ENCODE results near the gene PRUNE2.

Gene PRUNE2

DNA sequence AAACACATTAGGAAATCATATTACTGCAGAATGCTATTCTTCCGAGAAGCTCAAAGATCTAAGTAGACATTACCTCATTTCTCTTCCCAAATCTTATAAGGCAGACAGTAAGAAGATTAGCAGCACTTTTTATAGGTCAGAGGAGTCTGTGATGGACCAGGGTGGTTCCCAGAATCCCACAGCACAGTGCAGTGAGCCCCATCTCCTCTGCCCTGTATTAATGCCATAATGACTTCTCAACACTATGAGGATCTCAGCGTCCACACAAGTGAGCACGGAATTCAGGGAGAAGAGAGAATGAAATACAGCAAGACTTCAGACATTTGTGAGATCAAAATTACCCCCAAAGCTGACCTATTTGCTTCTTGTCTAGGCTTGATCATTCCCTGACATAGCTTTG lies 49.9 kb downstream of the PRUNE2 start:
- DNase-seq: no peak

DNA sequence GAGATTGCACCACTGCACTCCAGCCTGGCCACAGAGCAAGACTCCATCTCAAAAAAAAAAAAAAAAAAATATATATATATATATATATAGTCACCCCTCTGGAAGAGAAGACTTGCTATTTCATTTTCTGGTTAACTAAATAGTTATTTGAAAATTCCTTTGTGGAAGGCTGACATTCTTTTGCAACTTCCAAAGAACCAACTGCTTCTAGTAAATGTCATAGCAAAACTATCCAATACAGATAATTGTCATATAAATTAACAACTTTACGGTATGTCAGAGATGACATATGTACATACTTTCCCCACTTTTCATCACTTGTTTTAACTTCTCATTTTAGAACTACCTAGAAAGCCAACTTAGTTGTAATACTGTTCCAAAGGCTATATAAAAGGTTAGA lies 50.9 kb downstream of the PRUNE2 start:
- DNase-seq: no peak

DNA sequence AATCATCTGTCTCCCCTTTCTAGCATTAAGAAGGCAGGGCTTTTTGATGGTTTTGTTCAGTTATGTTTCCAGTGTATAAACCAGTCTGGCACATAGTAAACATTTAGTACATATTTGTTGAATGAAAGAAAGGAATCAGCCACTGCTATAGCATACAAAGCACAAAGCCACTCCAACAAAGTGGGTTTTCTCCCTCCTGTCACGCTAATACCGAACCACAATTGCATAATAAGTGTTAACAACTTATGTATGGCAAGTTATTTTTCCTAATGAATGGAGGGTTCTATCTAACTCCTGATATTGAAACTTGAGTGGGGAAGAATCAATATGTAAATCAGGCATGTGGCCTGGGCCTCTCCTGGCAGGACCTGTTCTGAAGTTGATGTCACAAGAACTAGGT lies 53.9 kb downstream of the PRUNE2 start:
- DNase-seq: no peak

DNA sequence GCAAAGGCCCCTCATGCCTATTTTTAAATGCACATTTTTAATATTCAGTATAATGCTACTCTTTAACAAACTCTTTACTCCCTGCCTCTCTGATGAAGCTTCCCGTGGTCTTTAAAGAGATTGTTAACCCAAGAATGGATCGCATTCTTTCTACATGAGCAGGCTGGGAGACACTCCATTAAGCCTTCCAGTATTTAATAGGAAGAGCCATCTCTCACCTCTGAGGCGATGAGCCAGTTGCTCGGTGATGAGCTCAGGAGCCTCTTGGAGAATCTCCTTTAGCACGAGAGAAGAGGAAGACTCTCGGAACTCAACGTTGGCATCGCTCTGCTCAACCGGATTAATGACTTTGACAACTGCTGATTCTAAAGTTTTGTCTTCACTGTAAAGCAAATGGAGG lies 59.6 kb downstream of the PRUNE2 start:
- DNase-seq: no peak

DNA sequence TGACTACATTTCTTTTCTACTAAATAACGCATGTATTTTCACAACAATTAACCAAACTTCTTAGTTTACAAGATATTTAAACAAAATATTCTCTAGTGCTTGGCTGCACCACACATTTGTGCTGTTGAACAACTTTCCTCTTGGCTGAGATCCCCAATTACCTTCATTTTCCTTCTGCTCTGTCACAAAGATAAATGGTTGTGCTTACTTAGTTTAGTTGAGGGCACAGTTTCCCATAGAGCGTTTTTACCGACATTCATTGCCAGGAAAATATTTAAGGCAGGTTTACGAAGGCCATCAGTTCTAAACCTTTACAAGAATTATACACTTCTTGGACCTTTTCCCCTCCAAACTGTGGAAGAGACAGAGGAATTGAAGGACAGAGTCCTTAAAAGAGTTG lies 60.7 kb downstream of the PRUNE2 start:
- no peak for DNase-seq

DNA sequence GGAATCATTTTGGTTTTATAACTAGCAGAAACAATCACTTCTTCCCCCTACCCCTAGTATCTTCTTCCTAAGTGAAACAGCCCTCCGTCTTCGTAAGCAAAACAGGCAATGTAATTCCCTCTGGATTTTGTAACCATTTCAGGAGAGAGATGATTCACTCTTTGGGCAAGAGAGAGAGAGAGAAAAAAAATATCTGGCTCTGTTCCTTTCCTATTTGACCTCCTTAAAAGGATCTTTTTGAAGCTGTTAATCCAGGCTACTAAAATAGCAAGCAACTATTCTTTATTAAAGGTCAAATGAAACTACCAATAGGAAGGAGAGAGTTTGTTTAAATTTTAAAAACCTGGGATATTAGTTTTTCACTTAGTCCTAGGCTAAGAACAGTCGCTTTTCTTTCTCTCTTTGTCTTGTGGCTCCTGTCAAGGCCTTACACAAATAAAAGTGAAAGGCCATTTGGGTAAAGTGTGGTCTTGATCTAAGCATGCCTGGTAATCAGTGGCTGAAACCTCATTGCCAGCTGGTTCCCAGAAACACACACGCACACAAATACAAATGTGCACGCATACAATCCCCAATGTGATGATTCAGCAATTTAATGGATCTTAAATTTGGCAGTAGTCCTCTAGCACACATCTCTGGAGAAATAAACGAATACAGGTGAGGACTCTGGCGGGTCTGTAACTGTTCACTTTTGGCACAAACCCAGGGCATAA lies 70.2 kb downstream of the PRUNE2 start:
- peak; percentile 44 for DNase-seq

DNA sequence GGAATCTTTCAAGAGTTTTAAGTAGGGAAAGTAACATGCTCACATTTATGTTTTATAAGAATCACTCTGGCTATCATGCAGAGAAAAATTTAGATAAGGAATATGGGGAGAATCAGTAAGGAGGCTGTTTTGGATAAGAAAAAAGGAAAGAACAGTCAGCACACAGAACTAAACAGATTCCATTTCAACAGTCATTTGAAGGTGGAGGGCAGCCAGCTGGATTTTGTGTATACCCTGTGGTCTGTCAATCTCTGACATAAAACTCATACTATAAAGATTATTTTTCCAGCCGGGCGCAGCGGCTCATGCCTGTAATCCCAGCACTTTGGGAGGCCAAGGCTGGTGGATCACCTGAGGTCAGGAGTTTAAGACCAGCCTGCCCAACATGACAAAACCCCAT lies 77.5 kb downstream of the PRUNE2 start:
- DNase-seq: no peak

DNA sequence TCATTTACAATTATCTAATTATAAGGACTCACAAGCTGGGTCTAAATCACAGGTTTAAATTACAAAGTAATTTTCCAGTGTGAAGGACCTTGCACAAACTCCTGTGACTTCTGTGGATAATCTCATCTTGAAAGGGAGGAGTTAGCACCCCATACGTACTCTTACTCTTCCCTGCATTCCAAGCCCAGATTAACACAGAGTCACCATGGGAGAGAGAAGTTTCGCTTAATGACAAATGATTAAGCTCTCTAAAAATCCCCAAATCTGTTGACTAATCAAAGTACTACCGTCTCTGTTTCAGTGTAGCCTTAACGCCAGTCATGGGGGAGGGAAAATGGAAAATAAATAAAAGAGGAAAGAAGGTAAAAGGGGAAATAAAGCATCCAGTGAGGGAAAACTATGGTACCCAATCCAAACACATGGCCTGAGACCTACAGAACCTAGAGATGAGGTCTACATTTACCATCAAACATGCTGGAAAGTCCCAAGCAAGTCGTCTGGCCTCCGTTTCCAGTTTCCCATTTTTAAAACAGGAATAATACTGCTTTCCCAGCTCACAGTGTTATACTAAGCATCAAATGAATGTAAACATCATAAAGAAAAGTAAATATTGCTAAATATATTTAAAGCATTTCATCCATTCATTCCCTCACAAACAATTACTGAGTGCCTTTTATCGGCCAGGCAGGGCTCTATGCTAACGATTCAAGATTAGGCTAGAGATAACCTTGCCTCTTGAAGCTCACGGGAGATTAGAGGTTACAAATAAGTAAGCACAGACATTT lies 78.4 kb downstream of the PRUNE2 start:
- no peak for DNase-seq

DNA sequence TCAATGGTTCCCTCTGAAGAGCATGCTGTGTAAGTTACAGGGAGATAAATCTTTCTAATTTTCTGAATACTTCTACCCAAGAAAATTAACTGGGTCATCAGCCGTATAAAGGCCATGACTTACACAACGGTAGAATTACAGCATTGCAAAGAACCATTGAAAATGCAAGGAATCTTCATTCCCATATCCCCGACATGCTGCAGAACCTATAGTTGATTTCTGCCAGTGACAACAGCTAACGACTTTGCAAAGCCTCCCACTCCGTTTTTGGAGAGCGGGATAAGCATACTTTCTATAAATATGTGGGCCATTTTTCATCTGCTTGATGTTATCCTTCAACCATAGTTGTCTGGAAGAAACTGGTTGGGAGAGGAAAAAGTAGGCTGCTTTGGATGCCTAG lies 85.5 kb downstream of the PRUNE2 start:
- no peak for DNase-seq

DNA sequence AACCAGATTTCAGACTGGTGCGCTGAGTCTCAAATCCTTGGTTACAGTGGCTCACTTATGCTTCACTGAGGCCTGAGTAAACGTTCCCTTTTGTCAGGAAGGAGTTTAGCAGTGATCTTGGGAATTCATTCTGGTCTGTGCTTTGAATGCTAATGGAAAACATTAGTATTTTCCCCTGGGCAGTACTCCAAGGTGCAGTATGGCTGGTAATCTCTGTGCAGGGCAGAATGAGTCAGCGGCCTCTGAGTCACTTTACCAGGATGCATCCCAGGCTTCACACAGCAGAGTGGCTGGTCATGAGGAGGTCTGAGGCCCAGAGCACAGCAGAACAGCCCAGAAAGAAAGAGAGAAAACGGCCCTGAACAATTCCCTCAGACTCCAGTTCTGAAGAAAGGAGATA lies 87.6 kb downstream of the PRUNE2 start:
- no peak for DNase-seq

DNA sequence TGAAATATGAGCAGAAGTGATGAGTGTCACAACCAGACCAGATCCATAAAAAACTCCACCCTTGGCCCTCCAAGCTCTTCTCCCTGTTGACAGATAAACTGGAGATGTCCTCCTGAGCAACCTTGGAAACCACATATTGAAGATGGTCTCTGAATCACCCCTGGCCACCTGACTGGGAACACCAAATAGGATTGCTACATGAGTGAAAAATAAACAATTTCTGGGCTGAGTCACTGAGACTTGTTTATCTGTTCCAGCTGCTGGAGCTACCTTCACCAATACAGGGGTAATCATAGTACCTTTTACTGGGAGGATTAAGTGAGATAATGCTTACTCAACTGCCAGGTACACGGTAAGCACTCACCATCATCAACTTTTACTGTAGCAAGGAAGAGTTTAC lies 88.4 kb downstream of the PRUNE2 start:
- no peak for DNase-seq

DNA sequence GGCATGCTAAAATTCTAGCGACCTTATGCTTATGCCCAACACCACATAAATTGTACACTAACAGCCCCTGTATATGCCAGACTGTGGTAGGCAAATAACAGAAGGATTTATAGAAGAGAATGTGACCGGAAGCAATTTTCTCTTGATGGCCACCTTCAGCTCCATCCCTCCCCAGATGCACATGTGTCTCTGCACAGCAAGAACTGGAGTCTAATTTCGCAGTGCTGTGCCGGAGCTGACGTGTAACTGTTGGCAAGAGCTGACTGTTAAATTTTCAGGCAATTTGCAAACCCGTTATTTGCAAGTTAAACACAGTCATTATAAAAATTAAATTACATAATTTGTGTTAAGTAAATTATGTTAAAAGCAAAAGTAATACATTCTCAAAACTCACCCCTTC lies 93.3 kb downstream of the PRUNE2 start:
- no peak for DNase-seq

DNA sequence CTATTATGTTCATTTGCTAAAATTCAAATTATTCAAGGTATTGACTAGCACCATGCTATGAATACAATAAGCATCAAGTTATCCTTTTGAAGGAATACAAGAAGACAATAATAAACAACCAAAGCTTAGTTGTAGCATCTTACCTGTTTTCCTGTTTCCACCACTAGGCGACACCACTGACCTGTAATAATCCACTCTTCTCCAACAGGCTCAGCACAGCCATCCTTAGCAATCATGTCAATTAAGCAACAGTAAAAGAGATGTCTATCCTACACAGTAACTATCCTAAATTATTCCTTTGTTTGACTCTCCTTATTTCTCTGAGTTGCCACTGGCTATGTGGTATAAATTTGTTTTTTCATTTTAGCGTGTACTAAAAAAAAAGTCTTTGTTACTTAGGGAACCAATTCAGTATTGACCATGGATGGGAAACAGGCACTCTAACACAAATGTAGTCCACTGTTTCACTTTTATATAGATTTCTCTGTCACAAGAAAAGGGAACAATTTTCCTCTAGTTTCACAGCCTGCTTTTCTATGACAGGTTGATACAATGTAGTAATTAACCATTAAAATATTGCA lies 95.4 kb downstream of the PRUNE2 start:
- peak; percentile 22 for DNase-seq

DNA sequence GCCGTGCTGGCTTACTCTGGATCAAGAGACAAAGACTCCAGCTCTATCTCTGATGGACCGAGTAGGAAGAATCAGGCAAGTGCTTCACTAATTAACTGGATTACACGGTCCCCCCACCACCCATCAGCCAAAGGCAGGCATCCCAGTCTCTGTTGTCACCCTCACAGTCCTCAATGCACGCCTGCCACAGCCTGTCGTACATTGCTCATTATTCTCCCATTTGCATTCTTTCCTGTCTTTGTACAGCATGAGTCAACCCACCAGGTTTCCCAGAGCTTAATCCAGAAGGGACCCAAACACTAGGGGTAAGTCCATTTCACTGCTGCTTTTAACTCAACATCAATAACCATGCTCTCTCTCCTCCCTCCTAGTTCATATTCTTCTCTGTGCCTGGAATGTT lies 97.3 kb downstream of the PRUNE2 start:
- DNase-seq: no peak

DNA sequence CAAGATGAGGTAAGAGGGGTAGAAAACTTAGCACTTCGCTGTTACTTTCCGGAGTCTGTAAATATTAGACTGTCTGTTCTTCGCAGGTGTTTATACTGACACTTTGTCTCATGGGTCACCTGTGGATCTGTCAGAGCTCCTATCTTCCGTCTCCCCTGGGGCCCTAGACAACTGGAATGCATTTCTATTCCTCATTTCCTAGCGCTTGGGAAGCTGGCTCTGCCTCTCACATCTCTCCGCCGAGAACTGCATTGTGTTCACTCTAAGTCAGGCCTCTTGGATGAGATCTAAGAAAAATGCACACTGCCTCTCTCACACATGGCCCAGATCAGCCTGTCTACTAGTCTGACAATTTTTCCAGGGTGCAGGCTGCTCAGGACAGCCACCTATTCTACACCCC lies 102.2 kb downstream of the PRUNE2 start:
- DNase-seq: no peak

DNA sequence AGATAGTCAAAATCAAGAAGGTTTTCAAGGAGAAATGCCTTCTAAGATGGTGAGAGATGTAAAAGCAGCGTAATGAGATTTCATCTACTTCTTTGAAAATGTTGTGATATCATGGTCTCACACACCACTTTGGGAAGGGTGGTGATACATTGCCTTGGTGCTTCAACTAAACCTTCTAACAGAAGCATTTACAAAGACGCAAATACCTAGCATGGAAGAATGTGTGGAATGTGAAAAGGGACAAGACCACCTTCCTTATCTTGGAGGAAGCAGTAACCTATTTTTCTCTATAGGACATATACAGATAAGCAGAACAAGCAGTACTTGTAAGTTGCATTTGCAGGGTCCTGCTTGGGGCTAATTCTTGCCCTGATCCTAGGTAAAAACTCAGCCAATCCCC lies 102.8 kb downstream of the PRUNE2 start:
- DNase-seq: no peak

DNA sequence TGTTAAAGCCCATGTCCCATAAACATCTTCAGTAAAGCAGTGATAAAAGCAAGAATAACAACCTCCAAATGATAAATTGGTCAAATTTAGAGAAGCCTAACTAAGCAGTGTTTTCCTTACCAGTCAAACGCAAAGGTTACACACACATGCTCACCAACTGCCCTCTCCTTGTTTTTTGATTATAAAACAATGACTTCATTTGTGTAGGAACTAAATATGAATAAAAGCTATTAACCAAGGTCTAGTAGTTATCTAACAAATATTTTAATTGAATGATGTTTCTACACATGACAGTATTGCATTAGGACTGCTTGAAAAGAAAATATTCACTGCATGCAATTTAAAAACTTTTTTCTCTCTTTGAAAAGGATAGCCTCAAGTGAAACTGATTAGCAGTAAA lies 105.0 kb downstream of the PRUNE2 start:
- no peak for DNase-seq

DNA sequence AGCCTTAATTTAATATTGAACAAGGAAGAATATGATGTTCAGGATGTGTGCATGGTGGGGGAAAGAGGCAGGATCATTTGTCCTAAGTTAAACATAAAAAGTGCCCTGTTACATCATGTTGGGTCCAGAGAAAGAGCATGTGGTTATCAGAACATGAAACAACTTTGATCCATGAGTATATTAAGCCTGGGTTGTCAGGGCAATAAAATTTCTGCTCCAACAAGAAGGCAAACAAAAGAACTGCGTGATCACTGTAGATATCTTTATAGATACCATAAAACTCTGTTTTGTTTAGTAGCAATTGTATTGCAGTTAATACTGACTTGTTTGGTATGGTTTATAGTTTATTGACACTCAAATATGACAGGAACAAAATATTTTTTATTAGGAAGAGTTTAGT lies 106.4 kb downstream of the PRUNE2 start:
- DNase-seq: no peak

DNA sequence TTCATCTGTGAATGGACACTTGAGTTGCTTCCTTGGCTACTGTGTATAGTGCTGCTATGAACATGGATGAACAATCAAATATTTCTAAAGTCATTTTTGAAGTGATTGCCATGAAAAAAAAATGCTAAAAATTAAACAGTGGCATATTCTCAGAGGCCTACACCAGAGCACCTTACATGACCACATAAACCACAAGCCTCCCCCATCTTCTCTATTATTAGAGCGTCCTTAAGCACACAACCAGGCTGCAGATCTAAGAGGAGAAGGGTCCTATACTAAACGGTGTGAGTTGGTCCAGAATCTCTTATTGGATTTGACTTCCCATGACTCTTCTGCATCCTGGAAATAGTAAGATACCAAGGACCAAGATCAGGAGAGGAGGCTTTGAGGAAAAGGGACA lies 107.4 kb downstream of the PRUNE2 start:
- DNase-seq: no peak

DNA sequence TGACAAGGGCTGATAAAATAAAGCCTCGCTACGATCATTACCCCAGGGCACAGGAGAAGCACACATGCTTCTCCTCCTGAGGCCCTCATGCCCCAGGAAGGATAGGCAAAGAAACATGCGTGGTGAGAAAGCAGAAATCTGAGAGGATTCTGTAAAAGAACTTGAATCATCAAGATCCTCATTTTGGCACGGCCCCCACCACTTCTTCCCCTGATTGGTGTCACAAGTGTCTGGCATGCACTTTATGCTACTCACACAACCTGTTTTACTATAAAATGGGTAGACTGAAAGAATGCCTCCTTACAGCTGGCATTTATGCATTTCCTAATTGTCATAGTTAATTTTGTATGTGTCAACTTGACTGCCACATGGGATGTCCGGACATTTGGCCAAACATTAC lies 109.6 kb downstream of the PRUNE2 start:
- no peak for DNase-seq

DNA sequence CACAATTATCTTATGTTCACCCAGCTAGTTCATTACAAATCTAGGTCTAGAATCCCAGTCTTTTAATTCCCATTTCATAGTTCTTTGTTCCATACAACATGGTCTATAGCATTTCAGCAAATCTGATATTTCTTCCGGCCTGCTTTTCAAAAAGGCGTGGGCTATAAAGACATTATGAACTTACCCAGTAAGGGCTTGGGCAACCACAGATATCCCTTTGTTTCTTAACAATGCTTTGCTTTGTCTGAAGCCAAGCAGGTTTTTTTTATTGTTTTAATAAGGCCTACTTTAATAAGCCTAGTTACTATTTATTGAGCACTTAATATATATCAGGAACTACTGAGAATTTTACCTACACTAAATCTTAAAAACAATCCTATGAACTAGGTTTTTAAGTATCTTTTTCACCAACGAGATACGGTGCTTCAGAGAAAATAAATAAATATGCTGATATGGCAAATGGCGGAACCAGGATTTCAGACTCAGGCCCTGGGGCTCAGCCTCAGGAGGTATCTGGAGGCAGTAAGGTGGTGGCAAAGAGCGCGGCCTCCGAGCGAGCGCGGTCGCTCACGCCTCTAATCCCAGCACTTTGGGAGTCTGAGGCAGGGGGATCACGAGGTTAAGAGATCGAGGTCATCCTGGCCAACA lies 112.0 kb downstream of the PRUNE2 start:
- DNase-seq: no peak

DNA sequence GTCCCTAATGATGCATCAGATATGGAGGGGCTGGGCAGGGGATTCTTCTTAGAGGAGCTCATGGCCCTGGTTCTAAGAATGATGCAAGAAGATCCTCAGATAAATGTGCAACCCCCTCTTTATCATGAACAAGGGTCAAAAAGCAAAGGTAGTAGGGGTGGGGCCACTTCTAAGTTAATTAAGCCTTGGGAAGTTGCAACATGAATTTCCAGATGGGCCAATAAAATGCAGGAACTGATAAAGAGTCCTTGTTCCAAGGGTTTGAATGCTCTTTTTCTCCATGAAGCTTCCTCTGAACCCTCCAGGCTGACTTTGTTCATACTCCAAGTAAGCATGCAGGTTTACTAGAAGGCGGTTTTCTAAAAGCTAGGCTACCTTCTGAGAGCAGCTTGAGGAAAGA lies 116.1 kb downstream of the PRUNE2 start:
- no peak for DNase-seq

DNA sequence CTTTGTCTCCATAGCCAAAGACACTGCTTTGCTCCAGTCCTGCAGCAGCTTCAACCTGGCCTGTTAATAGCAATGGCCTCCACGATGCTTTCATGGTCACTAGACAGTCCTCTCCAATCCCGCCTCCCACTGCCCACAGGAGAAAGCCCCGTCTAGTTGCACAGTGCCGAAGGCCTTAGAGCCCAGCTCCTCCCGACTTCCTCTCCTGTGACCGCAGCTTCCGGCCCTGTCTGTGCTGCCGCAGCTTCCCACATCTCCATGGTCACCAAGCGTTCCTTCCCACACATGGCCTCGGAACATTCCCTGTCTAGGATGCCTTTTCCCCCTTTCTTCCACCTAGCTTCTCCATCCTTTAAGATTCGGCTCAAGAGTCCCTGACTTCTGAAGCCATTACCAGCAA lies 118.2 kb downstream of the PRUNE2 start:
- DNase-seq: no peak

DNA sequence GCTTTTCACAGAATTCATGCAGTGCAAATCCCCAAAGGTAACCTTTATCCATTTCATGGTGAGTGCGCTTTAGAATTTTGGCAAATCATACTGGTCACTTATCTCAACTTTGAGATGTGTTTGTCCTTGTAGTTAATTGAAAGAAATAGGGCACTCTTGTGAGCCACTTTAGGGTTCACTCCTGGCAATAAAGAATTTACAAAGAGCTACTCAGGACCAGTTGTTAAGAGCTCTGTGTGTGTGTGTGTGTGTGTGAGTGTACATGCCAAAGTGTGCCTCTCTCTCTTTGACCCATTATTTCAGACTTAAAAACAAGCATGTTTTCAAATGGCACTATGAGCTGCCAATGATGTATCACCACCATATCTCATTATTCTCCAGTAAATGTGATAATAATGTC lies 120.4 kb downstream of the PRUNE2 start:
- DNase-seq: no peak
